GM23338 (cell line): ENCODE measurements around the gene RPF1.

Source experiments
- CREB1 ChIP-seq: fragments of 250-450 bp; sonication (Bioruptor Pico); IDR thresholded peaks from 2 replicates; pipeline ENCODE4 v1.5.0; 2020; ENCODE audit warnings: low read depth, mild to moderate bottlenecking, moderate library complexity
- CTCF ChIP-seq, 2 experiments: fragments of 200-600 bp in 1 of 2; sonication (generic) in 1 of 2; conservative IDR thresholded peaks; 2 replicates each; pipeline versions ENCODE4 v1.5.1 to v1.6.1; 2016 to 2017; ENCODE audit warnings: antibody characterized with exemption in 2 of 2, low read depth in 2 of 2, mild to moderate bottlenecking in 2 of 2, moderate library complexity in 1 of 2
- EZH2 ChIP-seq: fragments of 200-600 bp; sonication (generic); IDR thresholded peaks from one replicate; pipeline ENCODE4 v1.8.0; 2017; ENCODE audit warnings: antibody characterized with exemption, mild to moderate bottlenecking, low read depth; ENCODE audit not compliant: unreplicated experiment
- EZH2phosphoT487 ChIP-seq: fragments of 200-600 bp; sonication (generic); IDR thresholded peaks from one replicate; pipeline ENCODE4 v1.8.1; 2018; ENCODE audit warnings: antibody characterized with exemption; ENCODE audit not compliant: unreplicated experiment
- JUNB ChIP-seq: IDR thresholded peaks from one replicate; pipeline ENCODE4 v1.6.1; 2016; ENCODE audit warnings: antibody characterized with exemption; ENCODE audit not compliant: unreplicated experiment
- POLR2AphosphoS5 ChIP-seq: IDR thresholded peaks from 2 replicates; pipeline ENCODE4 v1.6.1; 2016; ENCODE audit warnings: antibody characterized with exemption, low read depth
- REST ChIP-seq: IDR thresholded peaks from one replicate; pipeline ENCODE4 v1.6.1; 2018; ENCODE audit warnings: antibody characterized with exemption; ENCODE audit not compliant: unreplicated experiment
- STAT1 ChIP-seq: IDR thresholded peaks from one replicate; pipeline ENCODE4 v1.6.1; 2016; ENCODE audit warnings: antibody characterized with exemption; ENCODE audit not compliant: unreplicated experiment
- ZNF114 ChIP-seq: fragments of 250-450 bp; sonication (Bioruptor Pico); IDR thresholded peaks from 2 replicates; pipeline ENCODE4 v1.5.0; 2020; ENCODE audit warnings: mild to moderate bottlenecking, moderate library complexity
- ZNF331 ChIP-seq: fragments of 250-450 bp; sonication (Bioruptor Pico); IDR thresholded peaks from 2 replicates; pipeline ENCODE4 v1.5.0; 2020; ENCODE audit warnings: low read depth, mild to moderate bottlenecking, moderate library complexity

GRCh38 chr1:84480650-84481049 is 1.6 kb downstream of the RPF1 start:
- TF ChIP-seq CTCF (conservative IDR thresholded peaks at IDR 0.05; ENCODE audit: low read depth in 2 of 2) = no peak
- TF ChIP-seq EZH2phosphoT487 = no peak
- TF ChIP-seq JUNB = no peak
- no peak for TF ChIP-seq REST
- TF ChIP-seq ZNF114 (CRISPR knock-in tag) = no peak
- no peak for TF ChIP-seq CREB1 (CRISPR knock-in tag)
- TF ChIP-seq EZH2 = no peak
- no peak for TF ChIP-seq POLR2AphosphoS5
- TF ChIP-seq ZNF331 = no peak
- TF ChIP-seq STAT1 = no peak
